GM13976 (cell line): Measurements from ENCODE around the gene SEMA5A.

ENCODE experiments used
- DNase-seq: peaks from one replicate; pipeline ENCODE4 v3.0.0; 2012; ENCODE audit warnings: low spot score
- CTCF ChIP-seq: IDR thresholded peaks from 2 replicates; pipeline ENCODE4 v1.5.1; 2012; ENCODE audit warnings: borderline replicate concordance, mild to moderate bottlenecking; ENCODE audit not compliant: insufficient read depth; ENCODE audit errors: extremely low read depth, missing control alignments, control extremely low read depth
- in situ Hi-C: fragments of 300-500 bp; cut with MboI; formaldehyde crosslinking; loops from one replicate; pipeline ENCODE4 v1.12.0; 2022; ENCODE audit warnings: low sequenced_read_pairs, mixed read lengths, inconsistent platforms; ENCODE audit not compliant: unreplicated experiment

Gene SEMA5A

GRCh38 chr5:9283021-9283420, 262.9 kb downstream of the SEMA5A start:
- TF ChIP-seq CTCF = no peak
- no peak for DNase-seq
- in situ Hi-C loops = no loop called here

GRCh38 chr5:9282211-9282610, 263.7 kb downstream of the SEMA5A start:
- DNase-seq = no peak
- TF ChIP-seq CTCF = no peak
- in situ Hi-C loops = no loop called here

- TF ChIP-seq CTCF = no peak
- in situ Hi-C loops = no loop called here
- no peak for DNase-seq
These were observed 266.1 kb downstream of the SEMA5A start for GRCh38 chr5:9279774-9280173.

GRCh38 chr5:9278921-9279603, 266.8 kb downstream of the SEMA5A start:
- no peak for DNase-seq
- TF ChIP-seq CTCF = no peak
- in situ Hi-C loops = no loop called here

- in situ Hi-C loops = no loop called here
- TF ChIP-seq CTCF = no peak
- no peak for DNase-seq
These were observed 276.9 kb downstream of the SEMA5A start for GRCh38 chr5:9269014-9269413.

- in situ Hi-C loops = no loop called here
- no peak for DNase-seq
- TF ChIP-seq CTCF = no peak
These were observed 277.6 kb downstream of the SEMA5A start for GRCh38 chr5:9268226-9268625.
